Large intestine (tissue), 12 donors: ENCODE data around the gene SLITRK2. TPM values are rescaled to one million over a fixed set of nuclear protein-coding genes. Genes with fewer than 3 reads are reported as not detected.
A peak's percentile ranks its signal among the peaks of the same experiment; 100 is the strongest.

ENCODE experiments used
- DNase-seq, 2 donors: peaks; one replicate each; pipeline versions ENCODE4 v3.0.0 to v3.0.0-alpha.2; 2013
- H3K27ac ChIP-seq: one replicate; pipeline ENCODE4 v1.5.1; 2013; ENCODE audit warnings: low read length
- H3K27me3 ChIP-seq: 2 replicates; pipeline ENCODE4 v1.6.1; 2013; ENCODE audit warnings: low read length; ENCODE audit not compliant: control insufficient read depth, insufficient read depth
- H3K36me3 ChIP-seq: 2 replicates; pipeline ENCODE4 v1.6.1; 2013; ENCODE audit warnings: low read length; ENCODE audit not compliant: control insufficient read depth, insufficient read depth
- H3K4me1 ChIP-seq: one replicate; pipeline ENCODE4 v1.6.1; 2013; ENCODE audit warnings: low read length; ENCODE audit not compliant: control insufficient read depth, insufficient read depth
- H3K4me3 ChIP-seq: one replicate; pipeline ENCODE4 v1.5.1; 2013; ENCODE audit warnings: low read length
- H3K9me3 ChIP-seq: one replicate; pipeline ENCODE4 v1.6.1; 2013; ENCODE audit warnings: mild to moderate bottlenecking, low read depth, low read length, moderate library complexity; ENCODE audit not compliant: control insufficient read depth
- WGBS: methylation state at CpG from one replicate; pipeline ENCODE4 v1.1.5; 2013; ENCODE audit warnings: low lambda C conversion rate; ENCODE audit not compliant: insufficient coverage; 5-methylcytosine and 5-hydroxymethylcytosine counted together
- long read RNA-seq, 11 donors: transcript quantifications; one replicate each; lab custom pipeline, GENCODE V29; 2026
- polyA plus RNA-seq: library from polyadenylated mRNA; unstranded; fragments of 120-200 nt; gene quantifications from one replicate; pipeline ENCODE4 v1.2.1, GENCODE V29; 2013

The SLITRK2 gene, protein sequence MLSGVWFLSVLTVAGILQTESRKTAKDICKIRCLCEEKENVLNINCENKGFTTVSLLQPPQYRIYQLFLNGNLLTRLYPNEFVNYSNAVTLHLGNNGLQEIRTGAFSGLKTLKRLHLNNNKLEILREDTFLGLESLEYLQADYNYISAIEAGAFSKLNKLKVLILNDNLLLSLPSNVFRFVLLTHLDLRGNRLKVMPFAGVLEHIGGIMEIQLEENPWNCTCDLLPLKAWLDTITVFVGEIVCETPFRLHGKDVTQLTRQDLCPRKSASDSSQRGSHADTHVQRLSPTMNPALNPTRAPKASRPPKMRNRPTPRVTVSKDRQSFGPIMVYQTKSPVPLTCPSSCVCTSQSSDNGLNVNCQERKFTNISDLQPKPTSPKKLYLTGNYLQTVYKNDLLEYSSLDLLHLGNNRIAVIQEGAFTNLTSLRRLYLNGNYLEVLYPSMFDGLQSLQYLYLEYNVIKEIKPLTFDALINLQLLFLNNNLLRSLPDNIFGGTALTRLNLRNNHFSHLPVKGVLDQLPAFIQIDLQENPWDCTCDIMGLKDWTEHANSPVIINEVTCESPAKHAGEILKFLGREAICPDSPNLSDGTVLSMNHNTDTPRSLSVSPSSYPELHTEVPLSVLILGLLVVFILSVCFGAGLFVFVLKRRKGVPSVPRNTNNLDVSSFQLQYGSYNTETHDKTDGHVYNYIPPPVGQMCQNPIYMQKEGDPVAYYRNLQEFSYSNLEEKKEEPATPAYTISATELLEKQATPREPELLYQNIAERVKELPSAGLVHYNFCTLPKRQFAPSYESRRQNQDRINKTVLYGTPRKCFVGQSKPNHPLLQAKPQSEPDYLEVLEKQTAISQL
- polyA plus RNA-seq = 1.2 TPM
- long read RNA-seq, donor 1, full-length matches to known transcripts = 7 of 7 reads
- long read RNA-seq, donor 1, partial matches to known transcripts = 0 of 7 reads
- long read RNA-seq, donor 1, other reads (novel, unspliced or antisense) = 0 of 7 reads
- long read RNA-seq, donor 2, full-length matches to known transcripts = 2 of 2 reads
- long read RNA-seq, donor 2, partial matches to known transcripts = 0 of 2 reads
- long read RNA-seq, donor 2, other reads (novel, unspliced or antisense) = 0 of 2 reads
- long read RNA-seq, donor 3, full-length matches to known transcripts = 3 of 3 reads
- long read RNA-seq, donor 3, partial matches to known transcripts = 0 of 3 reads
- long read RNA-seq, donor 3, other reads (novel, unspliced or antisense) = 0 of 3 reads
- long read RNA-seq, donor 4, full-length matches to known transcripts = 2 of 2 reads
- long read RNA-seq, donor 4, partial matches to known transcripts = 0 of 2 reads
- long read RNA-seq, donor 4, other reads (novel, unspliced or antisense) = 0 of 2 reads
- long read RNA-seq, donor 5, full-length matches to known transcripts = 1 of 1 reads
- long read RNA-seq, donor 5, partial matches to known transcripts = 0 of 1 reads
- long read RNA-seq, donor 5, other reads (novel, unspliced or antisense) = 0 of 1 reads
- long read RNA-seq, donor 6, full-length matches to known transcripts = 1 of 1 reads
- long read RNA-seq, donor 6, partial matches to known transcripts = 0 of 1 reads
- long read RNA-seq, donor 6, other reads (novel, unspliced or antisense) = 0 of 1 reads
- long read RNA-seq, donor 7, full-length matches to known transcripts = 7 of 7 reads
- long read RNA-seq, donor 7, partial matches to known transcripts = 0 of 7 reads
- long read RNA-seq, donor 7, other reads (novel, unspliced or antisense) = 0 of 7 reads
- long read RNA-seq, donor 8, full-length matches to known transcripts = 3 of 3 reads
- long read RNA-seq, donor 8, partial matches to known transcripts = 0 of 3 reads
- long read RNA-seq, donor 8, other reads (novel, unspliced or antisense) = 0 of 3 reads
- long read RNA-seq, donor 9, full-length matches to known transcripts = 7 of 7 reads
- long read RNA-seq, donor 9, partial matches to known transcripts = 0 of 7 reads
- long read RNA-seq, donor 9, other reads (novel, unspliced or antisense) = 0 of 7 reads
- long read RNA-seq, donor 10, full-length matches to known transcripts = 4 of 4 reads
- long read RNA-seq, donor 10, partial matches to known transcripts = 0 of 4 reads
- long read RNA-seq, donor 10, other reads (novel, unspliced or antisense) = 0 of 4 reads
- long read RNA-seq, donor 11 = 0 reads

DNA sequence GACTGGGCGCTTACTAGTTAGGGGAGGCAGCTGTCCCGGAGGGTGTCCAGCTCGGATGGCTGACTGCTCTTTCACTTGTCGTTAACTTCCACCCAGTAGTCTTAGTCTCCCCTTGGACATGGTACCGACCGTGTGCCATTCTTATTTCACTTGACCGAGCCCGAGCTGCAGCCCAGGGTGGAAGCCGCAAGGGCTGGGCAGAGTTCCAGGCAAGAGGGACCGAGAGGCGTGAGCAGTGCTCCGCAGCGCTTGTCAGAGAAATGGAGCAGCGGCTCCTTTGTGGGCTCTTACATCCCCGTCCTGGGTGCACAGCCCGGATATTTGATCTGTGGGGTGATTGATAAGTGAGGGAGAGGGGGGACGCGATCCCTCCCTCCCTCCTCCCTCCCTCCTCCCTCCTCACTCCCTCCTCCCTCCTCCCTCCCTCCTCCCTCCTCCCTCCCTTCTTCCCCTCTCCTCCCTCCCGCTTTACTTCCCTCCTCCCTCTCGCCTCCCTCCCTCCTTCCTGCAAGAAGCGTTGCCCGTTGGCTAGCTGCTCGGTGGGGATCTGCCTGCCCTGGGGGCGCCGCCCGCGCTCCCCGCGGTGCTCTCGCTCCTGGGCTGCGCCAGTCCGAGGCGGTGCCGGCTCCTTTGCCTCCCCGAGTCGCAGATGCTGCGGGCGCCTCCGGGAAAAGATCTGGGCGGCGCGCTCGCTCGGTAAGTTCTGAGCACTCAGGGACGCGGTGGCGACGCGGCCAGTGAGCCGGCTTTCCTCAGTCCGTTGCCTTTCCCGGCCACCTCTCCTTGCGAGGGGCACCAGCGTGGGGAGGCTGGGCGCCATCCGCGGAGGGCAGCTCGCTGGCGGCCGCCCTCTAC is at the start of gene SLITRK2:
TSS of gene SLITRK2 (plus strand) at position 499 of the 855 bp plus-strand sequence. CDS start 4,597 bp downstream, outside the sequence.
- no peak within 1 kb of the TSS for H3K27ac ChIP-seq
- DNase-seq = peak in 1 of 2 donors; percentile 37
- peaks cover 2% of the 10 kb centered on the region for H3K4me1 ChIP-seq
- no CpG with 5 or more reads among the region's 60 CpGs for WGBS
- no peaks in the 10 kb centered on the region for H3K36me3 ChIP-seq
- H3K27me3 ChIP-seq = peaks cover 61% of the 10 kb centered on the region
- peak within 1 kb of the TSS; percentile 16 for H3K4me3 ChIP-seq
- no peaks in the 10 kb centered on the region for H3K9me3 ChIP-seq

DNA sequence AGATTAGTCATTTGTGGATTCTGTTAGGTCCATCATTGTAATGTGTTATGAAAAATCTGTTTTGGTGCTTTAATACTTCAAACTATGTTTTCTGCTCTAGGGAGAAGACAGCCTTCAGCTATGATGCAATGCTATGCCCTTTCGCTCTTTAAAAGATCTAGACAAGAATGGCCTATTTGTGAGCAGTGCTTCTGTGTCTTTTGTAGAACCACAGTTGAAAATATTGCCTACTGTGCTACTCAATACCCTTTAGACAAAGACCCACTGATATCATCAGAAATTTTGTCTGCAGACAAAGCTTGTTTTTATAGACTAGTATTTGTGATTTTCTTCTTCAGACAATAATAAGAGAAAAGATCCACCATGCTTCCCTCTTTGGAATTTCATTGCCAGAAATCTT is 44.6 kb upstream of the SLITRK2 start:
- Histone ChIP-seq H3K9me3 (no peaks in the 10 kb centered on the region), H3K4me3 (no peak overlapping the region), H3K36me3 (no peaks in the 10 kb centered on the region), H3K27ac (no peak overlapping the region), H3K4me1 (no peaks in the 10 kb centered on the region), H3K27me3 (no peaks in the 10 kb centered on the region)
- no CpG with 5 or more reads among the region's 1 CpG for WGBS
- no peak for DNase-seq

DNA sequence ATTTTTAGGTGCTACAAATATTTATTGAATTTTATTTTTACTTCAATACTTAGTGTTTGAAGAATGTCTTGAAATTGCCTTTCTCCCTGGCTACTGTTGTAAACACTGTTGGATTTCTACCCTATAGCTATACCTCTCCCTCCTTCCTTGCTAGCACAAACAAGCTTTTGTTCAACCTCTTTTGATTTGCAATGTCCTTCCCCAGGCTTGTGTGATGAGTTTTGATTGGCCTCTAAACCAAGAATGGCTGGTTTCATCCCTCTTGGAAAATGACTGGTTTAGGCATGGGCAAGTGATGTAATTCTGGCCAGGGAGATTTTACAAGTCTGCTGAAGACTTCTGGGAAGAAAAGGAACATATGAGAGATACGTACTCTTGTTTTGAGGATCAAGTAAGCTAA is 25.3 kb upstream of the SLITRK2 start:
- no peaks in the 10 kb centered on the region for H3K36me3 ChIP-seq

DNA sequence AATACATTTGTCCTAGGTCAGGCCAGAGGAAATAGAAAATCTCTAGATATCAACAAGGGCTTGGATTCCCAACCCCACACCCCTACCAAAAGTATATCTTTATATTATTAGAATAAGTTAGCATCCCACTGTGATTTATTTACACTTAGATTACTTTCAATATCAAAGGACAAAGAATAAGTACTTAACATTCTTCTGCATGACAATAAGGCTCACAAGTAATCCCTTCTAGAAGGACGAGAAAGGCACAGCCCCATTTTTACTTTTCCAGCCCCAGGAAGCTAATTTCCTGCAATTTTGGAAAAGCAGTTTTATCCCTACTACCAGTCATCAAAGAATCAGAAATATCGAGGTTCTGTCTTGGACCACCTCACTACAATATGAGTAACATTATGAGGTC is 14.1 kb upstream of the SLITRK2 start:
- Histone ChIP-seq H3K9me3 (no peaks in the 10 kb centered on the region), H3K27me3 (no peaks in the 10 kb centered on the region), H3K27ac (no peak overlapping the region), H3K4me1 (no peaks in the 10 kb centered on the region), H3K36me3 (no peaks in the 10 kb centered on the region), H3K4me3 (no peak overlapping the region)
- no CpG with 5 or more reads among the region's 2 CpGs for WGBS
- DNase-seq = no peak

More for the DNA sequence above, 25.3 kb upstream of the SLITRK2 start:
- Histone ChIP-seq H3K27ac (no peak overlapping the region), H3K4me1 (no peaks in the 10 kb centered on the region), H3K9me3 (no peaks in the 10 kb centered on the region), H3K27me3 (no peaks in the 10 kb centered on the region), H3K4me3 (no peak overlapping the region)
- no peak for DNase-seq
- WGBS = no CpG with 5 or more reads among the region's 1 CpG

DNA sequence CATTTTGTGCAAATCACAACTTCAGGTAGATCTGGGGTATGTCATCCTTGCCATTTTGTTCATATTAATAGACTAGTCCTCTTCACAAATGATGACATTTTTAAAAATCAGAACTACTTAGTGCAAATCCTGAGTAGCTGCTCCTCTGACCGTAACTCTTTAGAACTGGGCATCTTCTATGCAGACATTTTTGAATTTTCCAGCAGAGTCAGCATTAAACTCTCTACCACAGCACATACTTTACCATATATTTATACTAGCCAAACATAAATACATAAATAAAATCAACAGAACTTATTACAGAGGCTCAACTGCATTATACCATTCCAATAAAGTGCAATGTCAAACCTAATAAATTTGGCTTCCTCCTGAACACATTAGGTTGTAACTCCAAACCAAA is 4.5 kb upstream of the SLITRK2 start:
- WGBS = no CpG with 5 or more reads among the region's 1 CpG
- H3K36me3 ChIP-seq = no peaks in the 10 kb centered on the region
- H3K4me3 ChIP-seq = no peak overlapping the region
- H3K27ac ChIP-seq = no peak overlapping the region
- peaks cover 2% of the 10 kb centered on the region for H3K4me1 ChIP-seq
- peaks cover 19% of the 10 kb centered on the region for H3K27me3 ChIP-seq
- H3K9me3 ChIP-seq = no peaks in the 10 kb centered on the region
- no peak for DNase-seq

DNA sequence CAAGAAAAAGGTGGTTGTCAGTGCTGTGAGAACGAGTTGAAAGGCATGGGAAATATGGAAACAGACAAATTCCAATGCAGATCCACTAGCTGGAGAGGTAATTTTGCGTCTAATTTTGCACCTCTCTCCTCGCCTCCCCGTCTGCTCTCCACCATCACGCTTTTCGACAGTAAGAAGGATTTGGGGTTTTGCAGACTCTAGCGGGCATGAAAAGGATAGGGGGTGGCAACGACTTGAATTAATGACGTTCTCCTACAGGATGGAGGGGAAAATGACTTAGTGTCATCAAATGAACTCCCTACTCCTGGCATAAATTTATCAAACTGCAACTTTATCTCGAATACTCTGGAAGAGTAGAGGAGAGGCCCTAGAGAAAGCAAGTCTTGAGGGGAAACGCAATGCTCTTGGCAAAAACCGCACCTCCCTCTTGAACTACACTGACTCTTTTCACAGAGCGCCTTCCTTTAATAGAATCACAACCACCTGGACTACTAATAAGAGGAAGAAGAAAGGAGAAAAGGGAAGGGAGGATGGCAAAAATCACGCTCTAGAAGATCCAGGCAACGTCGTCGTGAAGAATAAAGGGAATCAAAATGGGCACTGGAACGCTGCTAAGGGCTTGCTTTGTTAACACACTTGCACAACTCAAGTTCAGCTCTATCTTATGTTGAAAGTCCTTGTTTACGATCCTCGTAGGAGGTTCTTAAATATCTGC is 871 bp upstream of the SLITRK2 start:
- peaks cover 53% of the 10 kb centered on the region for H3K27me3 ChIP-seq
- peaks cover 2% of the 10 kb centered on the region for H3K4me1 ChIP-seq
- WGBS = no CpG with 5 or more reads among the region's 20 CpGs
- no peaks in the 10 kb centered on the region for H3K36me3 ChIP-seq
- no peaks in the 10 kb centered on the region for H3K9me3 ChIP-seq
- H3K27ac ChIP-seq = no peak overlapping the region
- no peak for DNase-seq
- H3K4me3 ChIP-seq = peak overlapping the region; percentile 6

DNA sequence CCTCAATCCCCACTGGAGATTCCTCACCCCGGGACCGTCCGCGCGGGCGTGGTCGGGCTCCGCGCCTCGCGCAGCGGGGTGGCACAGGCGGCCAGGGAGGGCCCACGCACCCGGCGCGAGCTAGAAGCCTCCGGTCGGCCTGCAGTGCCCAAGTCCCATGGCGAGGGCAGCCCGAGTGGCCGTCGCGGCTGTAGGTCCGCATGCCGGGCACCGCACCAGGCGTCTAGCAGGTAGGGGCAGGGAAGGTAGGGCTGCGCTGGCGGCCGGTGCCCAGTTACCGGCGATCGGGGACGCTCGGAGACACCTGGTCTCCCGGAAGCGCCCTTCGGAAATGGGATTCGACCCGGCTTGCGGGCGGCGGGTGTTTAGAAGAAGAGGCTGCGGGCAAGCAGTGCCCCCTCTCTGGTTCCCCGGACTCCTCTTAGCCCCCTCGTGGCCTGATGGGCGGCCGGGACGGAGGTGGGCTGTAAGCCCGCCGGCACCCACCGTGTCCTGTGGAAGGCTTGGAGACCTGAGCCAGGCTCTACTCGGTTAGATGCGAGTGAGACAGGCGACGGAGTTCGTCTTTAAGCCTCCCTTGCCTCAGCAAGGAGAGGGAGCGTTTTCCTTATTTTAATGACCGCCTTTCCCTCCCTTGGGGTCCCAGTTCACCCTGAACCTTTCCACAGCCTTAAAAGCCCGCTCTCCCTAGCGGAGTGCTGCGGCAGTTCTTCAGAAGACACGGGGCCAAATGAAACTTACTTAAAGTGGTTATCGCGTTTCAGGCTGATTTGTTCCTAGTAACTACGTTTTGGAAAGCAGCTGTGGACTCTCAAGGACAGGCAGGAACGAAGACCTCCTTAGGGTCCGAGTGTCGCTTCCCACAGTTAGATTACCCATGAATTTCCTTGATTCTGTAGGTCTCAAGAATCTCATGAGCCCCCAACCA is 821 bp downstream of the SLITRK2 start:
- Histone ChIP-seq H3K27me3 (peaks cover 65% of the 10 kb centered on the region), H3K4me1 (peaks cover 2% of the 10 kb centered on the region), H3K9me3 (no peaks in the 10 kb centered on the region), H3K27ac (no peak overlapping the region), H3K4me3 (peak overlapping the region; percentile 16), H3K36me3 (no peaks in the 10 kb centered on the region)
- peak in 1 of 2 donors; percentile 35 for DNase-seq
- no CpG with 5 or more reads among the region's 70 CpGs for WGBS
